GM10847 (cell line): Measurements from ENCODE around the gene TMEM82.

Source experiments
- POLR2A ChIP-seq: IDR thresholded peaks from 2 replicates; pipeline ENCODE4 v1.6.1; 2011; ENCODE audit not compliant: insufficient read length; ENCODE audit errors: extremely low read depth

Gene TMEM82

GRCh38 chr1:15738416-15739113, 3.7 kb upstream of the TMEM82 start:
- TF ChIP-seq POLR2A: no peak

- TF ChIP-seq POLR2A: no peak
Observed at GRCh38 chr1:15739259-15739658, 3.0 kb upstream of the TMEM82 start.

- no peak for TF ChIP-seq POLR2A
Observed at GRCh38 chr1:15739745-15740144, 2.6 kb upstream of the TMEM82 start.

GRCh38 chr1:15740924-15741850, 1.1 kb upstream of the TMEM82 start:
- TF ChIP-seq POLR2A: no peak

- no peak for TF ChIP-seq POLR2A
Observed at GRCh38 chr1:15744122-15744679, 1.9 kb downstream of the TMEM82 start.

GRCh38 chr1:15747378-15747777, 5.1 kb downstream of the TMEM82 start:
- no peak for TF ChIP-seq POLR2A

- TF ChIP-seq POLR2A: no peak
Observed at GRCh38 chr1:15748264-15748663, 6.0 kb downstream of the TMEM82 start.

GRCh38 chr1:15748690-15749398, 6.5 kb downstream of the TMEM82 start:
- no peak for TF ChIP-seq POLR2A

GRCh38 chr1:15749399-15750291, 7.3 kb downstream of the TMEM82 start:
- TF ChIP-seq POLR2A: no peak

- TF ChIP-seq POLR2A: no peak
Observed at GRCh38 chr1:15750924-15751323, 8.6 kb downstream of the TMEM82 start.

GRCh38 chr1:15751717-15752116, 9.4 kb downstream of the TMEM82 start:
- no peak for TF ChIP-seq POLR2A

GRCh38 chr1:15753776-15754175, 11.5 kb downstream of the TMEM82 start:
- no peak for TF ChIP-seq POLR2A

GRCh38 chr1:15755021-15755645, 12.8 kb downstream of the TMEM82 start:
- no peak for TF ChIP-seq POLR2A

- no peak for TF ChIP-seq POLR2A
Observed at GRCh38 chr1:15755646-15756040, 13.3 kb downstream of the TMEM82 start.
